Ovary (tissue), 9 donors: ENCODE results near the gene CALHM6. TPM values are rescaled to one million over a fixed set of nuclear protein-coding genes. Genes with fewer than 3 reads are reported as not detected.

ENCODE experiments used
- DNase-seq, 5 donors: peaks; one replicate each; pipeline ENCODE4 v3.0.0-alpha.2; 2019 to 2020
- H3K27ac ChIP-seq, 2 donors: fragments of 200-600 bp; one replicate each; pipeline versions ENCODE4 v1.5.1 to v1.8.0; 2019 to 2022
- H3K27me3 ChIP-seq: fragments of 200-600 bp; one replicate; pipeline ENCODE4 v1.8.0; 2022
- H3K36me3 ChIP-seq: fragments of 200-600 bp; sonication (generic); one replicate; pipeline ENCODE4 v1.5.1; 2019
- H3K4me1 ChIP-seq: one replicate; pipeline ENCODE4 v1.8.1; 2013; ENCODE audit warnings: mild to moderate bottlenecking, moderate library complexity; ENCODE audit not compliant: insufficient read depth
- H3K4me3 ChIP-seq: fragments of 200-600 bp; sonication (generic); one replicate; pipeline ENCODE4 v1.5.1; 2017
- H3K9me3 ChIP-seq, 2 donors: fragments of 200-600 bp in 1 of 2; sonication (generic) in 1 of 2; one replicate each; pipeline versions ENCODE4 v1.5.1 to v1.8.1; 2013 to 2019; ENCODE audit warnings: mild to moderate bottlenecking in 1 of 2, moderate library complexity in 1 of 2
- CTCF ChIP-seq, 3 donors: fragments of 450-650 bp in 2 of 3; fragments of 200-600 bp in 1 of 3; IDR thresholded peaks; one replicate each; pipeline versions ENCODE4 v1.5.1 to v1.8.0; 2016 to 2022; ENCODE audit warnings: antibody characterized with exemption in 3 of 3, mild to moderate bottlenecking in 1 of 3
- EP300 ChIP-seq: sonication (generic); formaldehyde crosslinking; IDR thresholded peaks from one replicate; pipeline ENCODE4 v1.6.1; 2017; ENCODE audit warnings: antibody characterized with exemption
- POLR2A ChIP-seq: fragments of 450-650 bp; IDR thresholded peaks from one replicate; pipeline ENCODE4 v1.6.1; 2017; ENCODE audit warnings: antibody characterized with exemption, mild to moderate bottlenecking, moderate library complexity
- WGBS, 3 donors: extraction: QIAGEN DNeasy Blood & Tissue Kit in 1 of 3; methylation state at CpG; one replicate each; pipeline versions ENCODE4 v1.1.5 to v1.1.7; 2013 to 2017; 5-methylcytosine and 5-hydroxymethylcytosine counted together
- intact Hi-C, 4 donors: fragments of 100-400 bp; cut with DNase I; formaldehyde crosslinking; loops; one replicate each; pipeline versions ENCODE4 v1.11.0 to v1.15.1; 2022 to 2023
- polyA plus RNA-seq, 2 donors: library from polyadenylated mRNA; stranded (reverse); fragments of 200-250 nt in 1 of 2; fragments of 350-450 nt in 1 of 2; fragmentation: Illumina TruSeq in 1 of 2; extraction: RNeasy Lipid Tissue Mini Kit (QIAGEN cat#74804) in 1 of 2; gene quantifications; one replicate each; pipeline ENCODE4 v1.2.3, GENCODE V29; 2013 to 2014
- total RNA-seq, 7 donors: library from RNA; depleted of rRNA in 2 of 7; stranded (reverse); fragments of >200 nt in 2 of 7; fragmentation: NEBNext Ultra II Directional in 3 of 7; extraction: Animal tissue kit (Norgen Biotek cat#: 25700) in 3 of 7; gene quantifications; one replicate each; pipeline versions ENCODE4 v1.1.0 to v1.2.4, GENCODE V29; 2016 to 2023
- donor health status: DM: no; HTN: no; CAD: no; lungs with moderate emphysema.
- donor health status: DM: no; HTN: no; CAD: no.
- donor health status: Bipolar disorder and iron deficiency.
- donor health status: DM: yes; HTN: yes; CAD: no.
- donor health status: DM: no; HTN: no; CAD: no.
- donor health status: DM: yes; HTN: yes; CAD: no.

Gene CALHM6
- total and polyA plus RNA-seq, 9 donors: 1.6 to 14.0 (median 3.0) TPM

DNA sequence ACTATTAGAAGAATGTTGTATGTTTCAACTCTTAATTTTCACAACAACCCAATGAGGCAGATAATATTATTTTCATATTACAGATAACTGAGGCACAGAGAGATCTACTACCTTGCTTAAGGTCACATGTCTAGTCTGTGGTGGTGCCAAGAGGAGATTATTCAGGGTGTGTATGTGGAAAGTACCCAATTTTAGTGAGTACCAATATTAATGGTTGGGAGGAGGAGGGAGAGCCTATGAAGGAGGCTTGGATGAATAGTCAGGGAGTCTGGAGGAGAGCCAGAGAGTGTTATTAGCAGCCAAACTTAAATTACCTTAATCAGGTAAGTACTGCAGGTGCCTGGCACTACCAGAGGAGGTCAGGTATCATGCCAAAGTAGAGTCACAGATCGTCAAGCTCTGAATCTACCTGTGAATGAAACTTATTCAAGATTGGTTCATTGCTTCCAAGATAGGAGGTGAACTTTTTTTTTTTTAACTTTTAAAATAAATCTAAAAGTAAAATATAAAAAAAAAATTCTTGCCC, 10.9 kb upstream of the CALHM6 start:
- TF ChIP-seq EP300: no peak
- TF ChIP-seq POLR2A: no peak
- no peak for TF ChIP-seq CTCF (IDR thresholded peaks at IDR 0.05)
- WGBS, 3 donors: 68 to 79% (median 77%) methylated on average over 1 of the region's 1 CpG
- no peaks in the 10 kb centered on the region for H3K9me3 ChIP-seq
- no peak for DNase-seq
- no peaks in the 10 kb centered on the region for H3K27me3 ChIP-seq
- H3K27ac ChIP-seq: no peak overlapping the region
- H3K36me3 ChIP-seq: no peaks in the 10 kb centered on the region
- no peaks in the 10 kb centered on the region for H3K4me1 ChIP-seq
- intact Hi-C loops: no loop called here
- no peak overlapping the region for H3K4me3 ChIP-seq

DNA sequence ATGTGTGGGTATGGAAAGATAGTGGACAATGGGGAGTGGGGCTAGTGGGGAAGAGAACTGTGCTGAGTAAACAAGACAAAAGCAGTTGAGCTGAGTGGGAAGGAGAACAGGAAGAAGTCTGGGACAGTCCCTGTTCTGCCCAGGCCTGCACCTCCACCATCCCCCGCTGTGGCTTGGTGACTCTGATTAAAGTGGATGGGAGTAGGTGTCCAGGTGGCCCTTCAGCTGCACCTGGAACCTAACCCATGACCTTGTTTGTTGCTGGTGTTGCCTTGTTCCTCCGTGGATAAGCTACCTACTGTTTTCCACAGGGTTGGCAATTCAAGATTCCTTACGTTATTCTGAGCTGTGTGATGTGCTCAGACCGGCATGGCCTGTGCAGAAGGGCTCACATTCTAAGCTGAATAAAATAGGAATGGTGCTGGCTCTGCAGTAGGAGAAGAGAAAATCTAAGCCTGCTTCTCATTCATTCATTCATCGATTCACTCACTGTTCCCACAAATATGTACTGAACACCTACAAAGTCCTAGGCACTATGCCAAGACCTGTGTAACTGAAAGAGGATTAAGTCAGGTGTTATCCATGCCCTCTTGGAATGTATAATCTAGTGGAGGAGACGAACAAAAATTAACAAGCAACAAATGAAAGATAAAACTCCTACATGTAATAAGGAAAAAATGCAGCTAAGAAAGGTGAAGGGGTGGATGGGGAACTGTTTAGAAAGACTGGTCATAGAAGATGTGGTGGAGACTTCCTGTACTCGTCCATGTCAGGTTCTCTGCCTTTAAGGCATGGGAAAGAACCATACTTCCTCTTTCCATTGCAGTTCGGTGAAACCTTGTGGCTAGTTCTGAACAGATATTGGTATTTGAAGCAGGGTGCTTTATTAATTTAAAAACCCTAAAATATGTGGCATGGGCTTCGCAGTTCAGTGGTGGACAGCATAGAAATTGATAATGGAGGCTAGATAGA, 10.1 kb upstream of the CALHM6 start:
- H3K4me1 ChIP-seq: no peaks in the 10 kb centered on the region
- no peak overlapping the region for H3K27ac ChIP-seq
- no peak overlapping the region for H3K4me3 ChIP-seq
- TF ChIP-seq POLR2A (no peak), EP300 (no peak), CTCF (IDR thresholded peaks at IDR 0.05) (no peak)
- no peak for DNase-seq
- intact Hi-C loops: no loop called here
- no peaks in the 10 kb centered on the region for H3K36me3 ChIP-seq
- WGBS, 3 donors: 78 to 82% (median 82%) methylated on average over 9 of the region's 9 CpGs
- H3K27me3 ChIP-seq: no peaks in the 10 kb centered on the region
- no peaks in the 10 kb centered on the region for H3K9me3 ChIP-seq

- no peak for DNase-seq
- intact Hi-C loops: no loop called here
- TF ChIP-seq POLR2A (no peak), CTCF (IDR thresholded peaks at IDR 0.05) (no peak), EP300 (no peak)
- H3K4me3 ChIP-seq: no peak overlapping the region
- no peak overlapping the region for H3K27ac ChIP-seq
- H3K36me3 ChIP-seq: no peaks in the 10 kb centered on the region
- H3K27me3 ChIP-seq: no peaks in the 10 kb centered on the region
- no peaks in the 10 kb centered on the region for H3K9me3 ChIP-seq
- H3K4me1 ChIP-seq: no peaks in the 10 kb centered on the region
Measured at GRCh38 chr6:116451916-116452315, 9.3 kb upstream of the CALHM6 start.

- 94 to 99% (median 96%) methylated on average over 2 of the region's 2 CpGs for WGBS, 3 donors
- intact Hi-C loops: no loop called here
- Histone ChIP-seq H3K9me3 (no peaks in the 10 kb centered on the region), H3K4me1 (no peaks in the 10 kb centered on the region), H3K27ac (no peak overlapping the region), H3K36me3 (no peaks in the 10 kb centered on the region), H3K27me3 (no peaks in the 10 kb centered on the region), H3K4me3 (no peak overlapping the region)
- no peak for DNase-seq
- TF ChIP-seq CTCF (IDR thresholded peaks at IDR 0.05) (no peak), POLR2A (no peak), EP300 (no peak)
Measured at GRCh38 chr6:116452531-116452930, 8.6 kb upstream of the CALHM6 start.
